Ectodermal cell (in vitro differentiated cells): ENCODE results near the gene GTF2H1.

Experiments
- H3K27ac ChIP-seq: 2 replicates; pipeline ENCODE4 v1.7.0; 2013; ENCODE audit warnings: mild to moderate bottlenecking, low read depth, low read length; ENCODE audit not compliant: insufficient read depth, poor library complexity, severe bottlenecking
- H3K27me3 ChIP-seq: 2 replicates; pipeline ENCODE4 v1.7.0; 2013; ENCODE audit warnings: mild to moderate bottlenecking, low read length; ENCODE audit not compliant: insufficient read depth, control insufficient read depth, poor library complexity, severe bottlenecking
- H3K36me3 ChIP-seq: one replicate; pipeline ENCODE4 v1.7.0; 2013; ENCODE audit warnings: low read length; ENCODE audit not compliant: control insufficient read depth, insufficient read depth
- H3K4me1 ChIP-seq: one replicate; pipeline ENCODE4 v1.7.0; 2013; ENCODE audit warnings: low read length; ENCODE audit not compliant: control insufficient read depth, insufficient read depth
- H3K4me3 ChIP-seq: 2 replicates; pipeline ENCODE4 v1.7.0; 2013; ENCODE audit warnings: low read depth, low read length, control low read depth; ENCODE audit not compliant: insufficient read depth
- H3K9me3 ChIP-seq: 2 replicates; pipeline ENCODE4 v1.7.0; 2013; ENCODE audit warnings: mild to moderate bottlenecking, low read length, moderate library complexity; ENCODE audit not compliant: control insufficient read depth
- WGBS, 2 experiments: methylation state at CpG; one replicate each; pipeline ENCODE4 v1.1.7; 2013; ENCODE audit warnings: missing lambda C conversion rate in 2 of 2; 5-methylcytosine and 5-hydroxymethylcytosine counted together

The GTF2H1 gene

DNA sequence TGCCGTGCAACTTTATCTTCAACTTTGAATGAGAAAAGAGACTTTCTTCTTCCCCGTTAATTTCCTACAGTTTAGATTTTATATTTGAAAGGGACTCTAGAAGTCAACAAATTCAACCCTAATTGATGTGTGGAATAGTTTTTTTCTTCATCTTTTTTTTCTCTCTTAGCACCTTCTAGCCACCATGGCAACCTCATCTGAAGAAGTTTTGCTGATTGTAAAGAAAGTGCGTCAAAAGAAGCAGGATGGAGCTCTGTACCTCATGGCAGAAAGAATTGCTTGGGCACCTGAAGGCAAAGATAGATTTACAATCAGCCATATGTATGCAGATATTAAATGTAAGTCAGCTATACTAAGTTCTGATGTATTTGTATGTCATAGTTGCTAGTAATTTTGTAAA lies 10.5 kb downstream of the GTF2H1 start:
- 94 to 100% methylated on average over 2 to 3 of the region's 3 CpGs for WGBS, 2 experiments
- no peak overlapping the region for H3K27ac ChIP-seq
- H3K9me3 ChIP-seq, result no peaks in the 10 kb centered on the region
- no peak overlapping the region for H3K4me3 ChIP-seq
- H3K27me3 ChIP-seq, result no peaks in the 10 kb centered on the region
- peaks cover 18% of the 10 kb centered on the region for H3K36me3 ChIP-seq
- no peaks in the 10 kb centered on the region for H3K4me1 ChIP-seq

DNA sequence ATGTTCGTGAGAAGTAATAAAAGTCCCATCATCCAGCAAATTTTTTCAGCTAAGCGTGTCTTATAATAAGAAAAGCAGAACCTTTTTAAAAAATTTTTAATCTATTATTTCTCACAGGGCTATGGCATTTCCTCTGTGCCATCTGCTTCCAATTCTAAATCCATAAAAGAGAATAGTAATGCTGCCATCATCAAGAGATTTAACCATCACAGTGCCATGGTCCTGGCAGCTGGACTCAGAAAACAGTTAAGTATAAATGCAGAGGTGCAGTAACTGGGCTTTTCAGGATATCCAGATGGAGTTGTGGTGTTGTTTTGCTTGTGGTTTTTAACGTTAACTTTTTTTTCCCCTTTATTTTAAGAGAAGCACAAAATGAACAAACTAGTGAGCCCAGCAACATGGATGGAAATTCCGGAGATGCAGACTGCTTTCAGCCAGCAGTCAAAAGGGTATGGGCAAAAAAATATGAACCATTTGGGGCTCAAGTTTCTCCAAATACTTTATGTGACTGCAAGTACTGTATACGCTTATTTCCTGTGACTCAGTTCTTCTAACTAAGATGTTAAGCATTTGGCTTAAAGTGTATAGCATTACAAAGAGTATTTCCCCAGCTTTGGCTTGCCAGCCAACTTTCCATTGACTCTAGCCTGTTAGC lies 25.2 kb downstream of the GTF2H1 start:
- Histone ChIP-seq H3K4me1 (no peaks in the 10 kb centered on the region), H3K9me3 (no peaks in the 10 kb centered on the region), H3K4me3 (no peak overlapping the region), H3K36me3 (peaks cover 7% of the 10 kb centered on the region), H3K27ac (no peak overlapping the region), H3K27me3 (no peaks in the 10 kb centered on the region)
- WGBS, 2 experiments, result 93 to 95% methylated on average over 5 of the region's 5 CpGs

DNA sequence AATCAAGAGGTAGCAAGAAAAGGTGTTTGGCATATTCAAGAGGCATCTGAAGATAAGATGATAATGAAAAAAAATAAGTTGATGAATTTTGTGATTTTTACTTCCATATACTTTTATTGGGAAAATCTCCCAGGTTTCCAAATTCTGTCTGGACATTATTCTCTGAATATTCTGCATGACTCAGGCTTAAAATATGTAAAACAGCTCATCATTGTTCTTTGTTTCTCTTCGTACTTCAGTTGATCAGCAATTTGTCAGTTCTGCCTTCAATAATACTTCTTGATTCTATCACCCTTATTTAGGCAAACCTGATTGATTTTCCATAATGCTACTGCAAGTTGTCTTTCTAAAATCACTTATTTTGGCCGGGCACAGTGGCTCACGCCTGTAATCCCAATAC lies 30.2 kb downstream of the GTF2H1 start:
- Histone ChIP-seq H3K36me3 (peaks cover 7% of the 10 kb centered on the region), H3K27ac (no peak overlapping the region), H3K4me3 (no peak overlapping the region), H3K9me3 (no peaks in the 10 kb centered on the region), H3K4me1 (no peaks in the 10 kb centered on the region), H3K27me3 (no peaks in the 10 kb centered on the region)
- WGBS, 2 experiments, result 89 to 93% methylated on average over 3 of the region's 3 CpGs

DNA sequence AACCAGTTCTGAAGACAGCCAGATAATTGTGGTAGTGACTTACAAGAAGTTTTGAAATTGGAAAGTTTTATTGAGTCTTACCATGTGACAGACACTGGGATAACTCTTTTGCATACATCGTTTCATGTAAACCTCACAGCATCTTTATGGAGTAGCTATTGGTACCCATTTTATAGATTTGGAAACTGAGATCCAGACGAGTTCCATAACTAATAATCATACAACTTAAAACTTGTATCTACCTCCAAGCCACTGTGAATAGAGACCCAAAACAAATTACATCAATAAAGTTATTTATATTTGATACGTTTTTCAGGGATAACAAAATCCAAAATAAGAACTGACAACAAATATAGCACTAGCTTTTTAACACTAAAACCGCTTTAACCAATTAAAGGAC lies 36.3 kb downstream of the GTF2H1 start:
- Histone ChIP-seq H3K9me3 (no peaks in the 10 kb centered on the region), H3K27me3 (no peaks in the 10 kb centered on the region), H3K27ac (no peak overlapping the region), H3K4me1 (no peaks in the 10 kb centered on the region), H3K4me3 (no peak overlapping the region), H3K36me3 (peaks cover 13% of the 10 kb centered on the region)
- WGBS, 2 experiments, result 94 to 98% methylated on average over 3 of the region's 4 CpGs

DNA sequence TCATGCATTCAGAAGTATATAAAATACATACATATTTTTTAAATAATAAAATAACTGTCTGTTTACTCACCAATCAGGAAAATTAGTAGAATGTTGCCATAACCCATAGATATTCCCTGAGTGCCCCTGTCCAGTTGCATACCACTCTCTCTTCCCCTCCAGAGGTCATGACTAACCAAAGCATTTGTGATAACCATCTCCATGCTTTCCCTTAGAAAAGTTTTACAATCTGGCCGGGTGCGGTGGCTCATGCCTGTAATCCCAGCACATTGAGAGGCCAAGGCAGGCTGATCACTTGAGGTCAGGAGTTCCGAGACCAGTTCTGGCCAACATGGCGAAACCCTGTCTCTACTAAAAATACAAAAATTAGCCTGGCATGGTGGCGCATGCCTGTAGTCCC lies 38.8 kb downstream of the GTF2H1 start:
- no peak overlapping the region for H3K4me3 ChIP-seq
- no peak overlapping the region for H3K27ac ChIP-seq
- no peaks in the 10 kb centered on the region for H3K9me3 ChIP-seq
- H3K27me3 ChIP-seq, result no peaks in the 10 kb centered on the region
- no peaks in the 10 kb centered on the region for H3K4me1 ChIP-seq
- peaks cover 33% of the 10 kb centered on the region for H3K36me3 ChIP-seq
- 90 to 93% methylated on average over 5 of the region's 5 CpGs for WGBS, 2 experiments

DNA sequence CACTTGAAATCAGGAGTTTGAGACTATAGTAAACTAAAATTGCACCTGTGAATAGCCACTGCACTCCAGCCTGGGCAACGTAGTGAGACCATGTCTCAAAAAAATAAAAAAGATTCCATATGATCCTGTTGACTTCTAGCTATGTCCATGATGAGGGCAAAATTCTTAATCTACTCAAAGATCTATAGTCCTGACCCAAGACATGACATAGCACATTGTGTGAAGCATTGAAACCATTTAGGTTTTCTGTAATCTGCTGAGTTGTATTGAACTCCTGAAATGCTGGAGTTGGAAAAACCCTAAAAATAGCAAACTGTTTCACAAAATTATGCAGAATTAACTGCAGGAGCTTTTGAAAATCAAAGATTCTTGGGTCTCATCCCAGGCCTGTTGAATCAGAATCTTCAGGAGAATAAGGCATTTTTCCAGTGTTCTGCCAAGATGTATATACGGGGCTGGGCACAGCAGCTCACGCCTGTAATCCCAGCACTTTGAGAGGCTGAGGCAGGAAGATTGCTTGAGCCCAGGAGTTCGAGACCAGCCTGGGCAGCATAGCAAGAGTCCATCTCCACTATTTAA lies 42.2 kb downstream of the GTF2H1 start:
- H3K36me3 ChIP-seq, result peaks cover 28% of the 10 kb centered on the region
- no peaks in the 10 kb centered on the region for H3K4me1 ChIP-seq
- H3K4me3 ChIP-seq, result no peak overlapping the region
- no peak overlapping the region for H3K27ac ChIP-seq
- 84 to 95% methylated on average over 4 of the region's 4 CpGs for WGBS, 2 experiments
- no peaks in the 10 kb centered on the region for H3K9me3 ChIP-seq
- H3K27me3 ChIP-seq, result no peaks in the 10 kb centered on the region

DNA sequence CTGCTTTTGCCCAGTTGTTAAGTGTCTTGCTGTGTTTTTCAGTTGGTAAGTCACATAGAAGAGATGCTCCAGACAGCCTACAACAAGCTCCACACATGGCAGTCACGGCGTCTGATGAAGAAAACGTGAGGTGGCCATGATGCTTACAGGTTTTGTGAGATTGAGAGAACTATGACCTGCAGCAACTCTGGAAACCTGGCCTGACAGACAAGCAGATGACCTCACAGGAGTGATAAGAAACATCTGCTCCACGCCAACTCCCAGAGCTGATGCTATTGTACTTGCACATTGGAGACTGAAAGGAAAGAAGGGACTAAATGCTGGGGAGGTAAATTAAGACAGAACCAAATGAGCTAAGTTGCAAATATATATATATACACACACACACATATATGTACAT lies 43.4 kb downstream of the GTF2H1 start:
- peaks cover 28% of the 10 kb centered on the region for H3K36me3 ChIP-seq
- no peak overlapping the region for H3K4me3 ChIP-seq
- H3K27ac ChIP-seq, result no peak overlapping the region
- H3K27me3 ChIP-seq, result no peaks in the 10 kb centered on the region
- no peaks in the 10 kb centered on the region for H3K4me1 ChIP-seq
- H3K9me3 ChIP-seq, result no peaks in the 10 kb centered on the region
- 96 to 98% methylated on average over 4 of the region's 4 CpGs for WGBS, 2 experiments

DNA sequence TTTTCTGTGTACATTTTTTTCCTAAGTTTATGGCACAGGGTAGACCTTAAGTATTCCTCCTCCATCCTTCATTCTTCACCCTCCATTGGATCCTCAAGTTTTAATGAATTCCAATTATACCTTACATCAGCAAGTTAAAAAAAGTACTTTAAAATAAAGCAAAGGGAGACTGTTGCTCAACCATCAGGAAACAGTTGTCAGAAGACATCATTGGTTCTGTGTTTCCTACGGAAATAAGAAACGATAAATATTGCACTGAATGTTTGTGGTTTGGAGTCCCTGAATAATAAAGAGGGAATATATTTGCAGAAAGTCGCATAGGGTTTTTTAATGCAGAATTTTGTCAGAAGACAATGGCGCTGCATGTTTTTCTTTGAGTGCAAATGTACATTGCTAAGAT lies 43.9 kb downstream of the GTF2H1 start:
- Histone ChIP-seq H3K36me3 (peaks cover 28% of the 10 kb centered on the region), H3K9me3 (no peaks in the 10 kb centered on the region), H3K27ac (no peak overlapping the region), H3K27me3 (no peaks in the 10 kb centered on the region), H3K4me1 (no peaks in the 10 kb centered on the region), H3K4me3 (no peak overlapping the region)
- WGBS, 2 experiments, result 95 to 96% methylated on average over 4 of the region's 4 CpGs

DNA sequence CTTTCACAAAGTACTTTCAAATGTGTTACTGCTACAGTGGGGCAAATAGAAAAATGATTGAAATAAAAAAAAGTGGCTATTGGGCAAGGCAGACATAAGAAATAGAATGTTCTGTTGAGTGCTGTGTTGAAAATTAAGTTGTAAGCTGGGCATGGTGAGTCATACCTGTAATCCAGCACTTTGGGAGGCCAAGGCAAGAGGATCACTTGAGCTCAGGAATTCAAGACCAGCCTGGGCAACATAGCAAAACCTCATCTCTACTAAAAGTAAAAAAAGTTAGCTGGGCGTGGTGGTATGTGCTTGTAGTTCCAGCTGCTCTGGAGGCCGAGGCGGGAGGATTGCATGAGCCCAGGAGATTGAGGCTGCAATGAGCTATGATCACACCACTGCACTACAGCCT lies 45.1 kb downstream of the GTF2H1 start:
- H3K9me3 ChIP-seq, result no peaks in the 10 kb centered on the region
- H3K27ac ChIP-seq, result no peak overlapping the region
- 81 to 100% methylated on average over 3 of the region's 3 CpGs for WGBS, 2 experiments
- no peaks in the 10 kb centered on the region for H3K27me3 ChIP-seq
- H3K4me1 ChIP-seq, result no peaks in the 10 kb centered on the region
- peaks cover 28% of the 10 kb centered on the region for H3K36me3 ChIP-seq
- no peak overlapping the region for H3K4me3 ChIP-seq

DNA sequence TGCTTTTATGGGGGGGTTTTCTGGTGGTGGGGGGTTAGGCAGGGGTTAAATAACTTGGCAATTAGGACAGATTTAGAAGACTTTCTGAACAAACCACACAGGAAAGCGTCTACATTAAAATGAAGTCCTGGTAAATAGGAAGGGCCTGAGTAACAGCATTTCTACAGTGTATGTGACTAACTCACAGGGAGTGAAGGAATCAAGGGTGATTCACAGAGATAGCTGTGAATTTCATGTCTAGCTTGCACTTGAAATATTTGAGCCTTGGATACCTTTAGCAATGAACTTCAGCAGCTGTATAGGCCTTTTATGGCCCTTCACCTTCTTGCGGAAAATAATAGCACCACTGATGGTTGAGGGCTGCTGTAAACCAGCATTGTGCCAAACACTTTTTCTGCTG lies 45.9 kb downstream of the GTF2H1 start:
- Histone ChIP-seq H3K27me3 (no peaks in the 10 kb centered on the region), H3K36me3 (peaks cover 24% of the 10 kb centered on the region), H3K4me3 (no peak overlapping the region), H3K4me1 (no peaks in the 10 kb centered on the region), H3K9me3 (no peaks in the 10 kb centered on the region), H3K27ac (no peak overlapping the region)
- 90 to 92% methylated on average over 2 of the region's 2 CpGs for WGBS, 2 experiments
